ENCODE measurements around the gene ZNF579.

Gene ZNF579

GRCh38 chr19:55599842-55600661 lies 19.4 kb upstream of the ZNF579 start, which contains the start of gene ZNF524:
Gene ZNF524 (plus strand): TSS chr19:55600288. CDS start chr19:55602113, 1,825 bp downstream.
- DNase-seq (ENCODE audit: low read depth) = peak; percentile 47
- no peak for TF ChIP-seq CTCF (IDR thresholded peaks at IDR 0.05; ENCODE audit: control insufficient read depth, insufficient read depth, low read depth, low read length, missing control alignments)
- H3K4me3 ChIP-seq (ENCODE audit: control insufficient read depth, low read depth, low read length) = peak within 1 kb of the TSS; percentile 62

GRCh38 chr19:55599468-55599841 lies 18.8 kb upstream of the ZNF579 start, which contains the start of gene FIZ1:
Gene FIZ1 (minus strand): TSS chr19:55599517. CDS start chr19:55597865, 1,652 bp downstream.
- no peak for TF ChIP-seq CTCF (IDR thresholded peaks at IDR 0.05; ENCODE audit: control insufficient read depth, insufficient read depth, low read depth, low read length, missing control alignments)

GRCh38 chr19:55598719-55599467 lies 18.2 kb upstream of the ZNF579 start:
- TF ChIP-seq CTCF (IDR thresholded peaks at IDR 0.05; ENCODE audit: control insufficient read depth, insufficient read depth, low read depth, low read length, missing control alignments) = no peak
- H3K4me3 ChIP-seq (ENCODE audit: control insufficient read depth, low read depth, low read length) = peak overlapping the region; percentile 62
- DNase-seq (ENCODE audit: low read depth) = peak; percentile 77

More at GRCh38 chr19:55599468-55599841, 18.8 kb upstream of the ZNF579 start, which contains the start of gene FIZ1:
- DNase-seq (ENCODE audit: low read depth) = peak; percentile 92
- peak within 1 kb of the TSS; percentile 62 for H3K4me3 ChIP-seq (ENCODE audit: control insufficient read depth, low read depth, low read length)

GRCh38 chr19:55598034-55598433 lies 17.4 kb upstream of the ZNF579 start:
- no peak for DNase-seq (ENCODE audit: low read depth)
- no peak for TF ChIP-seq CTCF (IDR thresholded peaks at IDR 0.05; ENCODE audit: control insufficient read depth, insufficient read depth, low read depth, low read length, missing control alignments)
- no peak overlapping the region for H3K4me3 ChIP-seq (ENCODE audit: control insufficient read depth, low read depth, low read length)

- DNase-seq (ENCODE audit: low read depth) = no peak
- no peak for TF ChIP-seq CTCF (IDR thresholded peaks at IDR 0.05; ENCODE audit: control insufficient read depth, insufficient read depth, low read depth, low read length, missing control alignments)
- no peak overlapping the region for H3K4me3 ChIP-seq (ENCODE audit: control insufficient read depth, low read depth, low read length)
These were observed 16.9 kb upstream of the ZNF579 start for GRCh38 chr19:55597501-55597921.

- no peak overlapping the region for H3K4me3 ChIP-seq (ENCODE audit: control insufficient read depth, low read depth, low read length)
- no peak for DNase-seq (ENCODE audit: low read depth)
- no peak for TF ChIP-seq CTCF (IDR thresholded peaks at IDR 0.05; ENCODE audit: control insufficient read depth, insufficient read depth, low read depth, low read length, missing control alignments)
These were observed 15.7 kb upstream of the ZNF579 start for GRCh38 chr19:55596304-55596703.

Measured in AG09309 (cell line).